GM03348 (cell line): ENCODE measurements around the gene PIGU.
A peak's percentile ranks its signal among the peaks of the same experiment; 100 is the strongest.
"Not testable (repeated sequence)": the region's sequence is repeated elsewhere in the genome, so short reads cannot be mapped to it uniquely, and the experiment has no call there.

Experiments used
- DNase-seq: peaks from one replicate; pipeline ENCODE4 v3.0.0; 2012; ENCODE audit warnings: low spot score

The PIGU gene

GRCh38 chr20:34621383-34622367, 55.2 kb downstream of the PIGU start:
- DNase-seq = no peak

- no peak for DNase-seq
Observed at GRCh38 chr20:34621036-34621343, 55.9 kb downstream of the PIGU start.

- DNase-seq = no peak
Observed at GRCh38 chr20:34618676-34619075, 58.2 kb downstream of the PIGU start.

DNA sequence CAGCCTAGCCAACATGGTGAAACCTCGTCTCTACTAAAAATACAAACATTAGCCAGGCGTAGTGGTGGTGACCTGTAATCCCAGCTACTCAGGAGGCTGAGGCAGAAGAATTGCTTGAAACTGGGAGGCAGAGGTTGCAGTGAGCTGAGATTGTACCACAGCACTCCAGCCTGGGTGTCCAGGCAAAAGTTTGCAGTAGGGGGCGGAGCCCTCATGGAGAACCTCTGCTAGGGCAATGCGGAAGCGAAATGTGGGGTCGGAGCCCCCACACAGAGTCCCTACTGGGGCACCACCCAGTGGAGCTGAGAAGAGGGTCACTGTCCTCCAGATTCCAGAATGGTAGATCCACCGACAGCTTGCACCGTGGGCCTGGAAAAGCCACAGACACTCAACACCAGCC, 60.0 kb downstream of the PIGU start:
- not testable (repeated sequence) for DNase-seq

DNA sequence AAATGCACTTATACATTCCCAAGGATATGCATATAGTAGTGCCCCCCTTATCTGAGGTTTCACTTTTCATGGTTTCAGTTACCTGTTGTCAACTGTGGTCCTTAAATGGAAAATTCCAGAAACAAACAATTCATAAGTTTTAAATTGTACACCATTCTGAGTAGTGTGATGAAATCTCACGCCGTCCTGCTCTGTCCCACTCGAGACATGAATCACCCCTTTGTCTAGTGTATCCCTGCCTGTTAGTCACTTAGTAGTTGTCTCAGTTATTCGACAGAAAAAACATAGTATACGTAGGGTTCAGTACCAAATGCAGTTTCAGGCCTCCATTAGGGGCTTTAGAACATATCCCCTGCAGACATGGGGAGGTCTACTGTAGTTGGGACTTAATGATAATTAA, 61.4 kb downstream of the PIGU start:
- DNase-seq = no peak

- DNase-seq = not testable (repeated sequence)
Observed at GRCh38 chr20:34611976-34612375, 64.9 kb downstream of the PIGU start.

DNA sequence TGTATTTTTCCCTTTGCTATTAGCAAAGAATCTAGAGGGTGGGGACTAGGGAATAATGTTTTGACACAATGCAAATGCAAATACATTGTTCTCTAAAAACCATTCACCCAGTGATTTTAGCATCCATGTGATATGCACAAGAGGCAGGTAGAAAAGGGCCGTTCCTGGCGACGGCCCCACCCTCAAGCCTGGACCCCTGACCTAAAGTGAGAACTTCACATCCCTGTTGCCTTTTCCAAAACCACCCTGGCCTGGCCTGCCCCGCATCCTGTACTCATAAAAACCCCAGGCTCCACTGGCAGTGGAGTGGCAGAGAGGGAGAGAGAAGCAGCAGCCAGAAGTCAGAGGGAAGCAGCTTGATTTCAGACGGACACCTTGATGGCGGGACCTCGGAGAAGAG, 69.8 kb downstream of the PIGU start:
- no peak for DNase-seq

DNA sequence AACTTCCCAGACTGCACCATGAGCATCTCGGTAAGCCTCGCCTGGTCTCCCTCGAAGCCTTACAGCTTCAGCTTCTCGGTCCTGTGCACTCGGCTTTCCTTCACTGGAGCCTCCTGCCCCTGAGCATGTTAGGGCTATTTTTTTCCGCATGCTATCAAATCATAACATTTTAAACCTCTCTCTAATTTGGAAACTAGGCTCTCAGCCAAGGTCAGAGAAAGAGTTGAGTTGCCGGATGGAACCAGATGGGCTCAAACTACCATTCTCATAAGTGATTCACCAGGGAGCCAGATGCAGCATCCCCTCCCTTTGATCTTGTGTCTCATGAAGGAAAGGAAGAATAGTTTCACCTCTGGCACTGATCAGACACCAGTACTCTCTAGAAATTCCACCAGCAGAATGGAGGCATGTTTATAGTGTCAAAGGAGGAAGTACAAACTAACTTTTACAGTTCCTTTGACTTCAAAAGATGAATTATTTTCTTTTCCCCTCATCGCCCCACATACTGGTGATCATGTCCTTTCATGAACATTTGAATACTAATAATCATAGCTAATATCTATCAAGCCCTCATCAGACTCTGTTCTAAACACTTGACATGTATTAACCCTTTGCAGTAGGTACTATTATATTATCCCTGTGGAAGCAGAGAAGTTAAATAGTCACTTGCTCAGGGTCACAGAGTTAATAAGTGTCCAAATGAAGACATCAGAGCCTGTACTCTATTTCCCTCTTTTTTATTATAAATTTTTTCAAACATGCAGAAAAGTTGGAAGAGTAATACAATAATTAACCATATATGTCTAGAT, 71.7 kb downstream of the PIGU start:
- peak; percentile 42 for DNase-seq

DNA sequence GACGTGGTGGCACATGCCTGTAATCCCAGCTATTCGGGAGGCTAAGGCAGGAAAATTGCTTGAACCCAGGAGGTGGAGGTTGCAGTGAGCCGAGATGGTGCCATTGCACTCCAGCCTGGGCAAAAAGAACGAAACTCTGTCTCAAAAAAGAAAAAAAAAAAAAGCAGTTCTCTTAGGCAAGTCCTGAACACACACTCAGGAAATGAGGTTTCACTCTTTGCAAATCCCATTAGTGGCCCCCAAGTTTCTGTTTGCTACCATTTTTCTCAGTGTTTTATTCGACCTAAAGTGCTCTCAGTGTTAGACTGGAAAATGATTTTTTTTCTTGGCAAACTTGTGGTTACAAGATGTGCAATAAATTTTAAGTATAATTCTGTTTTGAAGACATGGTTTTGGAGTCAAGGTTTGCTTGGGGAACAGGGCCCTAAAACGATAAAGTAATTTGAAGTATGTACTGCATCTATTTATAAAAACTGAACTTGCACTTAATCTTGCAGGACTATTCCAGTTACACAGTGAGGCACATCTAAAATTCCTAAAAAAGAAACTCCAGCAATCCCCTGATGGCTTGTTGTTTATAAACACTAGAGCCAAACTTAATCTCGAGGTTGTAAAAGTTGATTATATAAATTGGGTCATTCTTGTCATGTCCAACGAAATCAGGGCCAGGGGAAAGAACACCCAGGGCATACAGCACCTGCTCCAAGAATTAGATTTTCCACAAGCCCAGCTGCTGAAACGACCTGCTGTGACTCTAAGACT, 75.8 kb downstream of the PIGU start:
- no peak for DNase-seq

DNA sequence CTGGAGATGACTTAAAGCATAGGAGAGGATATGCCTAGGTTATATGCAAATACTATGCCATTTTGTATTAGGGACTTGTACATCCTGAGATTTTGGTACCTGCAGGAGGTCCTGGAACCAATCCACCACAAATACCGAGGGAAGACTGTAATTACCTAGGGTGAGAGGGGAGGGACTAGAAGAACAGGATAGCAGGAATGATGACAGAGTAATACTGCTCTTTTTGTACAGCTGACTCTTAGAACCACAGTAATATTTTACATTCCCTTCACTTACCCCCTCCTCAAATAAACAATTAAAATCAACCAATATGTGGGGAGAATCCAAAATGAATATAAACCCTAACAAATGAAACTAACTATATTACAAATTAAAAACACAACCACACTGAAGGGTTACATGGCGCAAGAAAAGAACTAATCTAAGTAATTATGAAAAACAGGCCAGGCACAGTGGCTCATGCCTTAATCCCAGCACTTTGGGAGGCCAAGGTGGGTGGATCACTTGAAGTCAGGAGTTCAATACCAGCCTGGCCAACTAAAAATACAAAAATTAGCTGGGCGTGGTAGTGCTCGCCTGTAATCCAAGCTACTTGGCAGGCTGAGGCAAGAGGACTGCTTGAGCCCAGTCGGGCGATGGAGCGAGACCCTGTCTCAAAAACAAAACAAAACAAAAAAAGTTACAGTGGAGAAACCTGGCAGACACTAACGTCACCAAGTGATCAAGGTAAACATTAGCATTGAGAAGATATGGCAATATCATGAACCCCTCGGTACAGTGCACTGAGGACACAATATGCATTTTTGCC, 81.3 kb downstream of the PIGU start:
- DNase-seq = no peak

DNA sequence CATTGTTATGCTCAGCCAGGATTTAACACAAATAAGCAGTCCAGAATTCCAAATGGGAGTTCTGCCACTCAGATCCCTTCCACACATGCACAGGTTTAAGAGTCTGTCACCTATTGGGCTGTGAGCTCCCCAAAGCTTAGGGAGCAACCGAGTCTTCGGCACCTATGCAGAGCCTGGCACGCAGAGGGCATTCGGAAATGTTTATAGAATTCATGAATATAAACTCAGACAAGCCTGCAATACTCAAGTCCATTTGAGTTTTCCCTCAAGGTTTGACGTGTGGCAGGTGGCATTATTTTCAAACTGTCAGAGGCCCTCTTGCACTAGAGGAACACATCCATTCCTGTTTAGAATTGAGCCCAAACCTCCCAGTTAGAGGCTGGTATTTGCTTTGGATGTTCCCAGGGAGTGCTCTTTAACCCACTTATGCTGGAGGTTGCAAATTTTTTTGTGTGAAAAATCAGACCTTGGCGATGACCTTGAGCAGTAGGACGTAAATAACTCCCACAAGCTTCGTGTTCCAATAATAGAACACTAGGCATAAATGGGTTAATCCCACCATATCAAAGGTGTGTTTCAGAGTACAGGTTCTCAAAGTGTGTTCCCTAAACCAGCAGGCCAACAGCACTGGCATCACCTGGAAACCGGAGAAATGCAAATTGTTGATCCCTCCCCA, 90.3 kb downstream of the PIGU start:
- DNase-seq = no peak

- DNase-seq = no peak
Observed at GRCh38 chr20:34585019-34585418, 91.9 kb downstream of the PIGU start.

- DNase-seq = no peak
Observed at GRCh38 chr20:34583544-34583943, 93.3 kb downstream of the PIGU start.

GRCh38 chr20:34582911-34583310, 94.0 kb downstream of the PIGU start:
- DNase-seq = no peak

DNA sequence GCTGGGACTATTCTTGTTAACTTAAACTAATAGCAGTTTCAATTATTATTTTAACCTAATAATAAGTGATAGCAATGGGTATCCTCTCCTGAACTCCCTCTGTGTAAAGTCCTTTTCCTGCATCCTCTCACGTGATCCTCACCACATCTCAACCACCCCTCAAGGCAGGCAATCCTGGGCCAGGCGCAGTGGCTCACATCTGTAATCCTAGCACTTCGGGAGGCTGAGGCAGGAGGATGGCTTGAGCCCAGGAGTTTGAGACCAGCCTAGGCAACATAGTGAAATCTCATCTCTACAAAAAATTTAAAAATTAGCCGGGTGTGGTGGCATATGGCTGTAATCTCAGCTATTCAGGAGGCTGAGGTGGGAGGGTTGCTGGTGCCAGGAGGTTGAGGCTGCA, 94.7 kb downstream of the PIGU start:
- no peak for DNase-seq

DNA sequence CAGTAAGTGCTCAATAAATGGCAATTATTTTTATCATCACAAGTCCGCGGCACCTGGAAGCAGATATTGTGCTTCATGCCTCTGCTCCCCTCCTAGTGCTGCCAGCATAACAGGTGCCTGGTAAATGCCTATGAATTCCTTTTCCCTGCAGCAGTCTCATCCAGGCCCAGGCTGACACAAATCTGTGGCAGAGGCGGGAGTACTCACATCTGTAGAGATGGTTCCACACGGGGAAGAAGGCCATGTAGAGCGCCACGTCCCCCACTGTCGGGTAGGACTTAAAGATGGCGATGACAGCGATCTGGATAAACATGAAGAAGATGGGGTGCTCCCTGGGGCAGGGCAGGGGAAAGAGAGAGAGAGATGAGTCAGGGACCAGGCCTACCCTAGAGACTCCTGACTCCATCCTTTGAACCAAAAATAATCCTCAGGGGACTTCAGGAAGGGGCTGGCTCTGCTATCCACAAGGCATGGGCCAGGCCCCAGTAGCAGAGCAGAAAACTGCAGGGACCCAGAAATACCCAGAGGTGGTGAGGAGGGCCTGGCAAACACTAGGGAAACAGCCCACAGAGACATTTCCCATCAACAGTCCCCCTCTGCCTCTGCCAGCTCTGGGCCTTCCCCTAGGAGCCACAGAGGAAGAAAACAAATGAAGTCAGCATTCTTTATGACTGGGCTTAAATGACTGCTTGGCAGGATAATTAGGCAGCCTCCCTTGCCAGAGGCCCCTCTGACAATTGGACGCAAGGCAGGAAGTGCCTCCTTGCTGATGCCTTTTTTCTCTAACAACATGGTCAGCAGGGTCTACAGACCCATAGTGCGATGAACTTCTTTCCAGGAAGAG, 95.3 kb downstream of the PIGU start:
- DNase-seq = peak; percentile 69

- peak; percentile 35 for DNase-seq
Observed at GRCh38 chr20:34579979-34580940, 96.6 kb downstream of the PIGU start.

GRCh38 chr20:34579191-34579978, 97.5 kb downstream of the PIGU start:
- DNase-seq = peak; percentile 84
